Activated CD4-positive, alpha-beta T cell treated with anti-CD3 and anti-CD28 coated beads, Interleukin-2, Interleukin-4, amounts not matched to agents 100 ng/mL and 50 ng/mL, durations not matched to agents 16 hours and 8 hours (primary cell): ENCODE results near the gene GGCT.

ENCODE experiments used
- DNase-seq: peaks from one replicate; pipeline ENCODE4 v3.0.0-alpha.2; 2020; ENCODE audit warnings: low spot score

The GGCT gene

GRCh38 chr7:30462179-30462578, 42.5 kb downstream of the GGCT start:
- no peak for DNase-seq

- DNase-seq, result no peak
Observed at GRCh38 chr7:30460246-30460633, 44.4 kb downstream of the GGCT start.

- DNase-seq, result no peak
Observed at GRCh38 chr7:30459591-30460245, 44.9 kb downstream of the GGCT start.

- no peak for DNase-seq
Observed at GRCh38 chr7:30458311-30458710, 46.3 kb downstream of the GGCT start.

- no peak for DNase-seq
Observed at GRCh38 chr7:30453921-30454320, 50.7 kb downstream of the GGCT start.

GRCh38 chr7:30453016-30453415, 51.6 kb downstream of the GGCT start:
- no peak for DNase-seq

GRCh38 chr7:30452280-30452930, 52.2 kb downstream of the GGCT start:
- no peak for DNase-seq

- DNase-seq, result no peak
Observed at GRCh38 chr7:30451539-30452279, 52.9 kb downstream of the GGCT start.

GRCh38 chr7:30450983-30451497, 53.6 kb downstream of the GGCT start:
- no peak for DNase-seq

GRCh38 chr7:30450240-30450982, 54.2 kb downstream of the GGCT start:
- no peak for DNase-seq

- no peak for DNase-seq
Observed at GRCh38 chr7:30448461-30449189, 56.0 kb downstream of the GGCT start.

GRCh38 chr7:30447466-30447865, 57.2 kb downstream of the GGCT start:
- DNase-seq, result no peak
